ENCODE measurements around the gene GUCA1A. TPM values are rescaled to one million over a fixed set of nuclear protein-coding genes. Genes with fewer than 3 reads are reported as not detected.
"Not testable (repeated sequence)": the region's sequence is repeated elsewhere in the genome, so short reads cannot be mapped to it uniquely, and the experiment has no call there.

Gene GUCA1A
- total RNA-seq, 1 donor from 2014 or later: not detected

- DNase-seq: peak; percentile 14
Measured at GRCh38 chr6:42177514-42178364, 4.6 kb downstream of the GUCA1A start.

GRCh38 chr6:42179261-42179944 is 6.2 kb downstream of the GUCA1A start:
- DNase-seq: no peak

GRCh38 chr6:42179945-42180313 is 6.8 kb downstream of the GUCA1A start:
- no peak for DNase-seq

GRCh38 chr6:42182101-42182500 is 8.9 kb downstream of the GUCA1A start:
- DNase-seq: no peak

GRCh38 chr6:42184475-42184874 is 11.3 kb downstream of the GUCA1A start:
- no peak for DNase-seq

- no peak for DNase-seq
Measured at GRCh38 chr6:42185597-42185996, 12.4 kb downstream of the GUCA1A start.

GRCh38 chr6:42188406-42188805 is 15.2 kb downstream of the GUCA1A start:
- no peak for DNase-seq

GRCh38 chr6:42190554-42191183 is 17.5 kb downstream of the GUCA1A start:
- peak; percentile 80 for DNase-seq

- DNase-seq: not testable (repeated sequence)
Measured at GRCh38 chr6:42192385-42192784, 19.2 kb downstream of the GUCA1A start.

- DNase-seq: peak; percentile 16
Measured at GRCh38 chr6:42193491-42193894, 20.3 kb downstream of the GUCA1A start.

- DNase-seq: no peak
Measured at GRCh38 chr6:42194056-42194455, 20.9 kb downstream of the GUCA1A start.

GRCh38 chr6:42195415-42195814 is 22.3 kb downstream of the GUCA1A start:
- no peak for DNase-seq

GRCh38 chr6:42197555-42198362 is 24.6 kb downstream of the GUCA1A start:
- no peak for DNase-seq

GRCh38 chr6:42199106-42199981 is 26.2 kb downstream of the GUCA1A start:
- no peak for DNase-seq

GRCh38 chr6:42200035-42200434 is 26.9 kb downstream of the GUCA1A start:
- peak; percentile 16 for DNase-seq

GRCh38 chr6:42201382-42201781 is 28.2 kb downstream of the GUCA1A start:
- DNase-seq: no peak

- not testable (repeated sequence) for DNase-seq
Measured at GRCh38 chr6:42202131-42202915, 29.2 kb downstream of the GUCA1A start.

- DNase-seq: no peak
Measured at GRCh38 chr6:42203183-42203582, 30.0 kb downstream of the GUCA1A start.

GRCh38 chr6:42204768-42205282 is 31.7 kb downstream of the GUCA1A start:
- DNase-seq: no peak

GRCh38 chr6:42207559-42207958 is 34.4 kb downstream of the GUCA1A start:
- DNase-seq: not testable (repeated sequence)

All from tongue (tissue), 2 donors.